MV-4-11 (cell line): ENCODE results near the gene HMGA1.
A peak's percentile ranks its signal among the peaks of the same experiment; 100 is the strongest.

Experiments
- DNase-seq: peaks from one replicate; lab custom pipeline; 2025; lab: John Stamatoyannopoulos, UW

Gene HMGA1, protein sequence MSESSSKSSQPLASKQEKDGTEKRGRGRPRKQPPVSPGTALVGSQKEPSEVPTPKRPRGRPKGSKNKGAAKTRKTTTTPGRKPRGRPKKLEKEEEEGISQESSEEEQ

DNA sequence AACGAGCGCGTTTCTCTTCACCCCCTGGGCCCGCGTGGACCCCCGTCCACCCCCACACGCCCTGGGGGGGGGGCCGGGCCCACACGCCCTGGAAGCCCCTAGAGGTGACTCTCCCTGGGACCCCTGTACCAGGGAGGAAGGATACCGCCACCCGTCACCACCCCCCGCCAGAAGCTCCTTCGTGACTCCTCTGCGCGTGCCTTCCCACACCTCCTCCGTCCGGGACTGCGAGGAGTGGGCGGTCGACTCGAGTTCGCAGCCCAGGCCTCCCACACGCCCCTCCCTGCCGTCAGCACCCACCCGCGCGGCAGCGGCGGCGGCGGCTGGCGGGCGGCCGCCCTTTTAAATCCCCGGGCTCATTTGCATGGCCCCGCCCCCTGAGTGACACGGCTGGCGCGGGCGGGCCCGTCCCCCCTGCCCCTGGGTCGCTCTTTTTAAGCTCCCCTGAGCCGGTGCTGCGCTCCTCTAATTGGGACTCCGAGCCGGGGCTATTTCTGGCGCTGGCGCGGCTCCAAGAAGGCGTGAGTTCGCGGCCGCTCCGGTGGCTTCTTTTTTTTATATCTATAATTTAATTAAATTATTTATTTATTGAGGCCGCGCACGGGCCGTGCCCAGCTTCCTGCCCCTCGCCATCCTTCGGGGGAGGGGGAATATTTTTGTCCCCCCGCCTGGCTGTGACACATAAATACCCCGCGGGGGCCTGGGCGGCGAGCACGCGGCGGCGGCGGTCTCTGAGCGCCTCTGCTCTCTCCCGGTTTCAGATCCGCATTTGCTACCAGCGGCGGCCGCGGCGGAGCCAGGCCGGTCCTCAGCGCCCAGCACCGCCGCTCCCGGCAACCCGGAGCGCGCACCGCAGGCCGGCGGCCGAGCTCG, at the start of gene HMGA1:
Gene HMGA1, plus strand, starts transcription at position 431 of the 873 bp plus-strand sequence. CDS start 3,908 bp downstream, outside the sequence.
- peak; percentile 86 for DNase-seq

DNA sequence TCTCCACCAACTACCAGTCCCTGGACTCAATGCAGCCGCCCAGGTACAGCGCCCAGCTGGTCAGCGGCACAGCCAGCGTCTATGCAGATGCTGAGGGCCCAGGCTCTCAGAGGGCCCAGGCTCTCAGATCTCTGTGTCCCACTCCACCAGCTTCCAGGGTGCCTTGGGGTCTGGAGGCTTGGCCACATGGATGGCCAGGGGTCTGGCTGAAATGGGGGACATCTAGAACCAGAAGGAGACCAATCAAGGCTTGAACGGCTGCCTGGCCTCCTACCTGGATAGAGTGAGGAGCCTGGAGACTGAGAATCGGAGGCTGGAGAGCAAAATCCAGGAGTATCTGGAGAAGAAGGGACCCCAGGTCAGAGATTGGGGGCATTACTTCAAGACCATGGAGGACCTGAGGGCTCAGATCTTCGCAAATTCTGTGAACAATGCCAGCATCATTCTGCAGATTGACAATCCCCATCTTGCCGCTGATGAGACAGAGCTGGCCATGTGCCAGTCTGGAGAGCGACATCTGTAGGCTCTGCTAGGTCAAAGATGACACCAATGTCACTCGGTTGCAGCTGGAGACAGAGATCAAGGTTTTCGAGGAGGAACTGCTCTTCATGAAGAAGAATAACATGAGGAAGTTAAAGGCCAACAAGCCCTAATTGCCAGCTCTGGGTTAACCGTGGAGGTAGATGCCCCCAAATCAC, 46.7 kb upstream of the HMGA1 start:
- DNase-seq, result peak; percentile 93

DNA sequence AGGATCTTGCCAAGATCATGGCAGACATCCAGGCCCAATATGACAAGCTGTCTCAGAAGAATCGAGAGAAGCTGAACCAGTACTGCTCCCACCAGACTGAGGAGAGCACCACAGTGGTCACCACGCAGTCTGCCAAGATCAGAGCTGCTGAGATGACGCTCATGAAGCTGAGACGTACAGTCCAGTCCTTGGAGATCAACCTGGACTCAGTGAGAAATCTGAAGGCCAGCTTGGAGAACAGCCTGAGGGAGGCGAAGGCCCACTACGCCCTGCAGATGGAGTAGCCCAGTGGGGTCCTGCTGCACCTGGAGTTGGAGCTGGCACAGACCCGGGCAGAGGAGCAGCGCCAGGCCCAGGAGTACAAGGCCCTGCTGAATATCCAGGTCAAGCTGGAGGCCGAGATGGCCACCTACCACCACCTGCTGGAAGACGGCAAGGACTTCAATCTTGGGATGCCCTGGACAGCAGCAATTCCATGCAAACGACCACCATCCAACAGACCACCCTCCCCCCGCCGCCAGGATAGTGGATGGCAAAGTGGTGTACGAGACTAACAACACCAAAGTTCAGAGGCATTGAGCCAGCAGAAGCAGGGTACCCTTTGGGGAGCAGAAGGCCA, 46.1 kb upstream of the HMGA1 start:
- DNase-seq, result no peak

DNA sequence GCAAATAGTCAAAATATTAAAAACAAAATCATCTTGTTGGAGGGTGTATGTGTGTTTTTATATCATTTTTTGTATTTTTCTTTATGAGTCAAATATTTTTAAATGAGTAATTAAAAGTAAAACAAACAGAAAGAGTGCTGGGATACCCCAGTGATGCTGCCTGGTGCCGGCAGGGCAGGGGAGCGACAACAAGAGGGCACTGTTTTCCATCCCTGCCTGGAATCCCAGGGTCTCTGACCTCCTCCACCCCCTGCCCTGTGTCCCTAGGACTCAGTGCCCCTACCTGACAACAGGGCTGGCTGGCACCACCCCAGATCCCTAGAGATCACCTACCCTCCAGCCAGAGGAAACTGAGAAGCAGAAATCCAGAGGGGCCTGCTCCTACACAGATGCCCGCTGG, 41.9 kb upstream of the HMGA1 start:
- DNase-seq, result no peak

DNA sequence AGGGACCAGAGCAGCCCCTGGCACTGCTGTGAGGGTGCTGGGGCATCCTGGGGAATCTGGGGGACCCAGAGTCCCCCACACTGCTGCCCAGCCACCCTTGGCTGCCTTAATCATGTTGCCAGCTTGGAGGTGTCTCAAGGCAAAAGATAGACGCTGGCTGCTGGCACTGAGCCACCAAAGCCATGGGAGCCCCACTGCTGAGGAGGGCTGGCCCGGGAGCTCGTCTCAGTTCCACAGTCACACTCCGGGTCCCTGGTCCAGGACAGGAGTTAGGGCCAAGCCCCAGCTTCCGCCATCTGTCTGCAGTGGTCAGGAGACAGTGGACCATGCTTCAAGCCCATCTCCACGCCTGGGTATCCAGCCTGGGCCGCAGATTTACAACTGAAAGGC, 41.0 kb upstream of the HMGA1 start:
- no peak for DNase-seq

DNA sequence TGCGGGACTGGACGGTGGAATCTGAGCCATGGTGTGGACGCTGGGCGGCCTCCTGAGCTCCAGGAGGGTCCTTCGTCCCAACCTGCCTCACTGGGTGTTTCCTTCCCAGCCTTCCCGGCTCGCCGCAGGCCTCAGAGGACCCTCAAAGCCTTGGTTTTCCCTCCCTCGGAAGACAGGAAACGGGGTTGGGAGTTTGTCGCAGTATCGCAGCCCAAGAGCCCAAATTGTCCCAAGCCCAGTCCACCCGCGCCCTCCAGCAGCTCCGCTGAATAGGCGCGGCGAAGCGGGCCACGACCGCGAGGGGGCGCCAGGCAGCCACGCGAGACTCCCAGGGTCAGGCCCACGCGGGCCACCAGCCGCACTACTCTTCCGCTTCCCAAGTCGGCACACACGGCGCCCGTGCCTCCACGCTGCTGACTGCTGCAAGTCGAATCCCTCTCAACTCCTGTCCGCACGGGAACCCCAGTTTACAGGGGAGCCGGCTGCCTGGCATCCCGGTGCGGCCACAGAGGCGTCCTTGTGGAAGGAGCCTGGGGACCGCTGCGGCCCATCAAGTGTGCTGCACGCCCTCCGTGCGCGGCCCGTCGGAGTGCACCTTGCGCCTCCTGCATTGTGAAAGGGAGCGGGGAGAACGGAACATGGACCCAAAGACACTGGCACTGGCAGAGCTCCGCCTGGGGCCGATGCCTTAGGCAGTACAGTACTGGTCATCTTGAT, 40.4 kb upstream of the HMGA1 start:
- DNase-seq, result peak; percentile 74

DNA sequence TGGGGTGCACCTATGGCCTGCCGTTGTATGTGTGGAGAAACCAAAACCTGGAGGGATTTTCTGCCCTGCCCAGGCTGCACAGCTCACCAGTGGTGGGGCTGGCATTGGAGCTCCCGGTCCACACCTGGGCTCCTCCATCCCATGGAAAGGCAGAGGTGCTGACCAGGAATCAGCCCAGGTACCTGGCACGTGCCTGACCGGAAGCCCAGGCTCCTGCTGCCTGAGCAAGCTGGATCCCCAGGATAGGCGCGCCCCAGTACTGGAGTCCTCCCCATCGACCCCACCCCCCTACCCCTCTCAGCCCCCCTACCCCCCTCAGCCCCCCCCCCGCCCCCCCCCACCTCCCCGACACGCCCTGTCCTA, 39.9 kb upstream of the HMGA1 start:
- no peak for DNase-seq

DNA sequence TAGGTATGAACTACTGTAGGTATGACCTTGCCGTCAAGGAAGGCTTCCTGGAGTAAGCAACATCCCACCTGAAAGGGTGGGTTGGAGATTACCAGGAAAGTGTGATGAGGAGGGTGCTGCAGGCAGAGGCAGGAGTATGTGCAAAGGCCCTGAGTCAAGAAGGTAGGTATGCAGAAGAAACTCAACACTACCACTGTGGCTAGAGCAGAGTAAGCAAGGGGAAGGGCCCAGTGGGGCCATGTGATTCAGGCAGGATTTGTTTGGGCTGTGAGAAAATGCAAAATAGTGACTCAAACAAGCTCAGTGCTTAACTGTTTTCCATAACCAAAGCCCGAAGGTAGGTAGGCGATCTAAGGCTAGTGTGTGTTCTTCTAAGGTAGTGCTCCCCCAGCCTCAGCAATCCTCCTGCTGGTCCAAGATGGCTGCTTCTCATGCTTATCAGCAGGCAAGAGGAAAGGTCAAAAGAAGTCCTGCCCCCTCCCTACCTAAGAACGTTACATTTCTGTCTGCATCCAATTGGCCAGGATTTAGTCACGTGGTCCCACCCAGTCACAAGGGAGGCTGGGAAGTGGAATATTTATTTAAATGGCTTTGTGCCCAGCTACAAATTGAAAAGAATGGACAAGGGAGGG, 36.2 kb upstream of the HMGA1 start:
- DNase-seq, result no peak

DNA sequence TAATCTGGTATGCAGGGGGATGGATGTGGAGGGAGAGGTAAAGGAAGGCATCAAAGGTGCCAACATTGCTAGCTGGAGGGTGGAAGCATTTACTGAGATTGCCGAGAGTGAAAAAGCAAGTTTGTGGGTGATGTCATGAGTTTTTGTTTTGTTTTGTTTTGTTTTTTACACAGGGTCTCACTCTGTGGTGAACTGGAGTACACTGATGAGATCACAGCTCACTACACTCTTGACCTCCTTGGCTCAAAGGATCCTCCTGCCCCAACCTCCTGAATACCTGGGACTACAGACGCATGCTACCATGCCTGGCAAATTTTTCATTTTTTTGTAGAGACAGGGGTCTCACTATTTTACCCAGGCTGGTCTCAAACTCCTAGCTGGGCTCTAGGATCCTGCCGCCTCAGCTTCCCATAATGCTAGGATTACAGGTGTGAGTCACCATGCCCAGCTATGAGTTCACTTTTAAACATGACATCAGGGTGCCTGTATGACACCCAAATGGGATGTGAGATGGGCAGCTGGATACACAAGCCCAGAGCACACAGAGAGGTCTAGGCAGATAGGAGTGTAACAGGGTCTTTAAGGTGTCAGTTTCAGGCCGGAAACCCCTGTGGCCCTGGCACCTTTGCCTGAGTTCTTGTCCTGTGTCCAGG, 35.1 kb upstream of the HMGA1 start:
- no peak for DNase-seq

DNA sequence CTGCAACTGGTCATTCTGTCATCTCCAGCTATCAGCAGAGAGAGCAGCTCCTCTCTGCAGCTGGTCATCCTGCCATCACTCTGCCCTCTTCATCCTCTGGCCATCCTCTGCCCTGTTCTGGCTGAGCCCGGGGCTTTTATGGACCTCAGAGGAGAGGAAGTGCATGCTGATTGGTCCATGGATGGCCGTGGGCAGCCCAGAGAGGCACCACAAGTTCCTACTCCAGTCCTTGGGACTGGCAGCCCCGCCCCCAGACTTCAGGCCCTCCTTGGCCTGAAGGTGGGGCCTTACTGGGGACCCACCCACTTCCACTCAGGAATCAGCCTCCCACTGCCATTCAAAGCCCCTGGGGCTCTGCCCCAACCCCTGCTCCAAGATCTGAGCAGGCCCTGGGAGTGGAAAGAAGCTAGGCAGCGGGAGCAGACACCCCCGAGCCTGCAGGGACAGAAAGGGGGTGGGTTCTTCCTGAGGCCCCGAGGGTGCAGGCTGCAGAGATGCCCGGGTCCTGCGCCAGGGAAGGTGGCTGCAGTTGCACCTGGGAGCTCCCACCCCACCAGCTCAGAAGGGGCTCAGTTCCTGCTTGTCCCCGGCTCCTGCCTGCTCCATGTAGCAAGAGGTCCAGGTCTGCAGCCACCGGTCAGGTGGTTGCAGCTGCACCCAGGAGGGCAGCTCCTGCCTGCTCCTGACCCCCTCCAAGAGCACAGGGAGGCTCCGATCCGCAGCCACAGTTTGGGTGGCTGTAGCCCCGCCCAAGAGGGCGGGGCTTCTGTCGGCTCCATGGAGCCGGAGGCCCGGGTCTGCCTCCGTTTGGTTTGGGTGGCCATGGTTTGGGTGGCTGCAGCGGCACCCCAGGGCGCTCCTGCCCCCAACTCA, 34.1 kb upstream of the HMGA1 start:
- DNase-seq, result no peak

DNA sequence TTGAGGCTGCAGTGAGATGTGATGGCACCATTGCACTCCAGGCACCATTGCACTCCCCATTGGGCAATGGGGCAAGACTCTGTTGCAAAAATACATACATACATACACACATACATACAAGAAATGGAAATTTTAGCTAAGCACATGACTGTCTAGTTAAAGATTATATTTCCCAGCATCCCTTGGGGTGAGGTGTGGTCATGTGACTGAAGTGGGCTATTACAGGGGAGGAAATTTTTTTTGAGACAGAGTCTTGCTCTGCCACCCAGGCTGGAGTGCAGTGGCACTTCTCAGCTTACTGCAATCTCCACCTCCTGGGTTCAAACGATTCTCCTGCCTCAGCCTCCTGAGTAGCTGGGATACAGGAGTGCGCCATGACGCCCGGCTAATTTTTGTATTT, 32.0 kb upstream of the HMGA1 start:
- no peak for DNase-seq

DNA sequence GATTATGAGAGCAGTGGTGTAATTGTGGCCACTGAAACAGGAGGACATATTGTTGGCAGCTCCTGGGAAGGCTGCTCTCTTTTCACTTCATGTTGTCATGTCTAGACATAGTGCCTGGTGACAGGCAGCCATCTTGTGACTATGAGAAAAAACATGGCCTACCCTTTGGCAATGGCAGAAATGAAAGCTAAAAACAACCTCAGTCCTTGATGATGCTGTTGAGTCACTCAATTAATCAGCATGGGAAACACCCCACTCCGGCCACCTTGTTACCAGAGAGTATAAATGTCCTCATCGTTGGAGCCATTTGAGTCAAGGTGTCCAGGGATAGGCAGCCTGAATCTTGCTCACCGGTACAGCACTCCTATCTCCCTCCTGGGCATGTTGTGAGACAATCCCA, 31.2 kb upstream of the HMGA1 start:
- DNase-seq, result no peak

DNA sequence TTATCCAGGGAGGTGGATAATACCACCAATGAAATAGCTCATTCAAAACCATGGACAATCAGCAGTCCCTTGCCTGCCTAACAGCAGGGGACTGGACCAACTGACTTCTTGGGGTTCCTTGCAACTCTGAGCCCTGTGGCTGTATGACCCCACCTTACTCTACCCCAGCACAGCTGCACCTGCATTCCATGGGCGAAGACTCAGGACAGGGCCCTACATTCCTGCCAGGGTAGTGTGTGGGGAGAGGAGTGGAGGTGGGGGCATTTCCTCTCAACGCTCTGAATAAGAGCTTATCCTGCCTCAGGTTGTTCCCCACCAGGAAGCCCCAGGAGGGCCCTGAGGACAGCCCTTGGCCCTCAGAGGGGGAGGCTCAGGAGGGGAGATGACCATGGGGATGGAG, 30.8 kb upstream of the HMGA1 start:
- DNase-seq, result no peak

DNA sequence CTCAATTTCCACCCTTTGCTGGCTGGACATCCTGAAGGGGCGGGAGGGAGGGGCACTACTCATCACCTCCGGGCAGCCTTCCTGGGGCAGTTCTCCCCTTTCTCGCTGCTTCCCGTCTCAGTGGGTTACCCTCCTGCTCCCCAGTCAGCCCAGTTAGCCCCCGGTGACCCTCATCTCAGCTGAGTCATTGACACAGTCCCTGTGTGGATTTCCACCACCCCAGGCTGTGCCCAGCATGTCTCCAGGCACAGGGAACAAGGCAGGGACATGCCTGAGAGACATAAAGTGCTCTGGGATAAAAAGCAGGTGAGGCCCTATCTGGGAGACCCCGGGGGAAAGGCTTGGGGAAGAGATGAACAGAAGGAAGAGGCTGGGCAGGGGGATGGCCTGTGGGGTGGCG, 29.9 kb upstream of the HMGA1 start:
- no peak for DNase-seq

DNA sequence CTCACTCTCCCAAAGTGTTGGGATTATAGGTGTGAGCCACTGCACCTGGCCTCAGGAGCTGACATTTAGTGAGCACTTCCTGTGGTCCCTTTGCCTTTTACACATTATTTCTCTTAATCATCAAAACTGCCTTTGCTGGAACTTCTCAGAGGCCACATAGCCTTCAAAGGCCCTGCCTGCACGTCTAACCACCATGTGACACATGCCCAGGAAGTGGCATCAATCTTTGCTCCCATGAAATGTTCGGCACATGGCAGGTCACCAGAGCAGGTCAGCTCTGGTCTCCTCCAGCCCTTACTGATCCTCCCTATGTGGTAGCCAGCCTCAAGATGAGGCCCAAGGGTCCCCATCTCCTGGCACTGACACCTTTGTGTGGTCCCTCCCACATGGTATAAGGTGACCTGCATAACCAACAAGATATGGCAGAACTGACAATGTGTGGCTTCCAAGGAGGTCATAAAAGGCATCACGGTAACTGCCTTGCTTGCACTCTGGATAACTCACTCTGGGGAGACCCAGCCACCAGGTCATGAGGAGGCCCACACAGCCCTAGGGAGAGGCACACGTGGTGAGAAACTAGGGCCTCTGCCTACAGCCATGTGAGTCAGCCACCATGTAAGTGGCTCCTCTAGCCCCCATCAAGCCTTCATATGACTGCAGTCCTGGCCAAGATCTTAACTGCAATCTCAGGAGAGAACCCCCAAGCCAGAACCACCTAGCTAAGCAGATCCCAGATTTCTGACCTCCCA, 28.8 kb upstream of the HMGA1 start:
- no peak for DNase-seq

DNA sequence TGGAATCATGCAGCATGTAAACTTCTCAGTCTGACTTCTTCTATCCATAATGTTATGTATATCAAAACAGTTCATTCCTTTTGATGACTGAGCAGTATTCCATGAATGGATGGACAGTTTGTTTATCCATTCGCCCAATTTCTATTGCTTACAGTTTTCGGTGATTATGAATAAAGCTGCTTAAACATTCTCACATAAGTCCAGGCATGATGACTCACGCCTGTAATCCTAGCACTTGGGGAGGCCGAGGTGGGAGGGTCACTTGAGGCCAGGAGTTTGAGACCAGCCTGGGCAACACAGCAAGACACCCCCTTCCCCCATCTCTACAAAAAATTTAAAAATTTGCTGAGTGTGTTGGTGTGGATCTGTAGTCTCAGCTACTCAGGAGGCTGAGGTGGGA, 22.9 kb upstream of the HMGA1 start:
- no peak for DNase-seq

DNA sequence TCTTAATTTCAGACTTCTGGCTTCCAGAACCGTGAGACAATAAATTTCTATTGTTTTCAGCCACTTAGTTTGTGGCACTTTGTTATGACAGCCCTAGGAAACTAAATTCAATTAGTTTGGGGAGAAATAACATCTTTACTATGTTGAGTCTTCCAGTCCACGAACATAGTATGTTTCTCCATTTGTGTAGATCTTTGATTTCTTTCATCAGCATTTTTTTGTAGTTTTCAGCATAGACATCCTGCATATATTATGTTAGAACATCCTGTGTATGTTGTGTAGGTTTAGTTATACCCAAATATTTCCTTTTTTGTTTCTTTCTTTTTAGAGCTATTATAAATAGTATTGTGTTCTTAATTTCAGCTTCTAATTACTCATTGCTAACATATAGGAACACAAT, 18.0 kb upstream of the HMGA1 start:
- DNase-seq, result no peak

DNA sequence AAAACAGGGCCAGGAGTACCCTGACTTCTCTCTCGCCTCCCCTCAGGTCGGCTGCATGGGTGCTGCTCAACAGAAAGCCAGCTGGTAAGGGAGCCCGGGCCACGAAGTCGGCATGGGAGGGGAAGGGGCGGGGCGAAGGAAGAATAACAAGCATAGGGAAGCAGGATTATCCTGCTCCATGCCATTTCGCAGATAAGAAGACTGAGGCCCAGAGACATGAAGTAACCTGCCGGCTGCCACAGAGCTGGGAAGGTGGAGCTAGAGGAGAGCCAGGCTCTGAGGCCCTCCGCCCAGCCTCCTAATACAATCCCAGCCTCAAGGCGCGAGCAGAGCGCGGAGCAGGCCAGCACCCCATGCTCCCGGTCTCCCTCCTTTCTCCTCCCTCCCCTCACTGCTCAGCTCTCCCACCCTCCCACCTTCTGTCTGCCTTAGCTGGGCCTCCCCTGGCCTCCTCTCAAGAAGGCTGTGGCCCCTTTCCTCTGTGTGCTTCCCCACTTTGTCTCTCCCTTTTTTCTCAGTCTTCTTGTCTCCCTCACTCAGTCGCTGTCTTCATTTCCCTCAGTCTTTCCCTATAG, 13.2 kb upstream of the HMGA1 start:
- no peak for DNase-seq
